ENCODE results near the gene DNAJC5G.
A peak's percentile ranks its signal among the peaks of the same experiment; 100 is the strongest.
"Not testable (repeated sequence)": the region's sequence is repeated elsewhere in the genome, so short reads cannot be mapped to it uniquely, and the experiment has no call there.

Gene DNAJC5G

DNA sequence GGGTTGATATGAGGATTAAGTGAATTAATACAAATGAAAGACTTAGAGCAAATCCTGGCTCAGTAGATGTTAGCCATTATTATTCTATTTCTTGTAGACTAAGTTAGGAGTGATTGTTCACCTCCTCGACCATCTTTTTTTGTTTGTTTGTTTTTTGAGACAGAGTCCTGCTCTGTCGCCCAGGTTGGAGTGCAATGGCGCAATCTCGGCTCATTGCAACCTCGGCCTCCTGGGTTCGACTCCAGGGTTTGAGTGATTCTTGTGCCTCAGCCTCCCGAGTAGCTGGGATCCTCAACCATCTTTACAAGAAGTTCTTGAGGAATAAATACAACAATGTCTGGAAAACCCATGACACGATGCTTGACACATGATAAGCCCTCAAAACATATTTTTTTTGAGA, 19.7 kb downstream of the DNAJC5G start:
- Histone ChIP-seq H3K27ac (no peak overlapping the region), H3K4me3 (no peak overlapping the region)
- TF ChIP-seq, protein P1, sequence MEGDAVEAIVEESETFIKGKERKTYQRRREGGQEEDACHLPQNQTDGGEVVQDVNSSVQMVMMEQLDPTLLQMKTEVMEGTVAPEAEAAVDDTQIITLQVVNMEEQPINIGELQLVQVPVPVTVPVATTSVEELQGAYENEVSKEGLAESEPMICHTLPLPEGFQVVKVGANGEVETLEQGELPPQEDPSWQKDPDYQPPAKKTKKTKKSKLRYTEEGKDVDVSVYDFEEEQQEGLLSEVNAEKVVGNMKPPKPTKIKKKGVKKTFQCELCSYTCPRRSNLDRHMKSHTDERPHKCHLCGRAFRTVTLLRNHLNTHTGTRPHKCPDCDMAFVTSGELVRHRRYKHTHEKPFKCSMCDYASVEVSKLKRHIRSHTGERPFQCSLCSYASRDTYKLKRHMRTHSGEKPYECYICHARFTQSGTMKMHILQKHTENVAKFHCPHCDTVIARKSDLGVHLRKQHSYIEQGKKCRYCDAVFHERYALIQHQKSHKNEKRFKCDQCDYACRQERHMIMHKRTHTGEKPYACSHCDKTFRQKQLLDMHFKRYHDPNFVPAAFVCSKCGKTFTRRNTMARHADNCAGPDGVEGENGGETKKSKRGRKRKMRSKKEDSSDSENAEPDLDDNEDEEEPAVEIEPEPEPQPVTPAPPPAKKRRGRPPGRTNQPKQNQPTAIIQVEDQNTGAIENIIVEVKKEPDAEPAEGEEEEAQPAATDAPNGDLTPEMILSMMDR (IDR thresholded peaks at IDR 0.05) = no peak
- DNase-seq (ENCODE audit: low spot score) = no peak

DNA sequence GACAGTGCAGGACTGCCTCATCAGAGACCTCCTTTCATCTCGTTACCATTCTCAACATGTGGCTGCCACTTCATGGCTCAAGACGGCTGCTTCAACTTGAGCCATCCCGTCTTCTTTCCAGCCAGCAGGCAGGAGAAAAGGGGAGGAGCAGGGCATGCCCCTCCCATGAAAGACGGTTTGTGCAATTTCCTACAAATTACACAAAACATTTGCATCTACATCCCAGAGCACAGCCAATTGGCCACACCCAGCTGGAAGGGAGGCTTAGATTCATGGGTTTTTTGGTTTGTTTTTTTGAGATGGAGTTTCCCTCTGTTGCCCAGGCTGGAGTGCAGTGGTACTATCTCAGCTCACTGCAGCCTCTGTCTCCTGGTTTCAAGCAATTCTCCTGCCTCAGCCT, 21.2 kb downstream of the DNAJC5G start:
- TF ChIP-seq, protein P1 (IDR thresholded peaks at IDR 0.05) = no peak
- no peak for DNase-seq (ENCODE audit: low spot score)

DNA sequence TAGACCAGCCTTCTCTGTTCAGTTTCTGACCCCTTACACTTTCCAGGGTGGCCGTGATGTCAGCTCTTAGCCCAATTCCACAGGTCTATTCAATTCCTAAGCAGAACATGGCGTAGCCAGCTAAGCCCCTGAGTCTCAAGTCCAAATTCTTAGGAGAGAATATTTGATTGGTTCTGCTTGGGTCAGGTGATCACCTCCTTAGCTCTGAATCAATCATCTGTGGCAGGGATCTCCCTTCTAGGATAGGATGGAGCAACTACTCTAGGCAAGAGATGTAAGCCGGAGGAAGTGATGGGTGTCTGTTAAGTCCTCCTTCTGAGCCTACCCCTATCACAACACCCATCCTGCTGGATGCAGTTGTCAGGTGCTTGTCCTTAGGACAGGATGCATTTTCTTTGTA, 22.0 kb downstream of the DNAJC5G start:
- DNase-seq (ENCODE audit: low spot score) = no peak
- TF ChIP-seq, protein P1 (IDR thresholded peaks at IDR 0.05) = no peak
- Histone ChIP-seq H3K4me3 (no peak overlapping the region), H3K27ac (no peak overlapping the region)

More for the DNA sequence above, 21.2 kb downstream of the DNAJC5G start:
- Histone ChIP-seq H3K27ac (no peak overlapping the region), H3K4me3 (no peak overlapping the region)

DNA sequence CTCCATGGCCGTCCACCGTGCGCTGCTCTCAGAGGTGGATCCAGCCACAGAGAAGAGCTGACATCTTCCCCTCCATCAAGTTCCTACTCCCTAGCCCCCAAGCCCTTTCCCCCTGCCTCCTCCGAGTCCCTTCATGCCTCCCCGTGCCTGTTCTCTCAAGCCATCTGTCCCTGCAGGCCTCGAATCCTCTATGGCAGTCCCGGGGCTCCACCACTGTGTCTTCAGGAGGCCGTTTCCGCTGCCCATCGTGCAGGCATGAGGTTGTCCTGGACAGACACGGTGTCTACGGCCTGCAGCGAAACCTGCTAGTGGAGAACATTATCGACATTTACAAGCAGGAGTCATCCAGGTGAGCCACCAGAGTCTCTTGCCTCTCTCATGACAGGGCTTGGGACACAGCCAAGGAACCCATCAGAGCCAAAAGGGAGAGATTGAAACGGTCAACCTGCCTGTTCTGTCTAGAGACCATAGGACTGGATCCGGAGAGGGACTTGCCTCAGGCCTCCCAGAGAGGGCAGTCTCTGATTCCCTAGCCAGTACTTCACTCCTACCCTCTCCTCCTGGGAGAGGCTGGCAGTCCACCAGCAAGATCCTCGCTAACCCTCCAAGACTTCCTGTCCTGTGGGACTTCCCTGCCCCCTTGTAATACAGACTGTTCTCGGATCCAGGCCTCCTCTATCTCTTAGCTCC, 23.3 kb downstream of the DNAJC5G start:
- DNase-seq (ENCODE audit: low spot score) = no peak
- TF ChIP-seq, protein P1 (IDR thresholded peaks at IDR 0.05) = no peak
- Histone ChIP-seq H3K4me3 (no peak overlapping the region), H3K27ac (no peak overlapping the region)

DNA sequence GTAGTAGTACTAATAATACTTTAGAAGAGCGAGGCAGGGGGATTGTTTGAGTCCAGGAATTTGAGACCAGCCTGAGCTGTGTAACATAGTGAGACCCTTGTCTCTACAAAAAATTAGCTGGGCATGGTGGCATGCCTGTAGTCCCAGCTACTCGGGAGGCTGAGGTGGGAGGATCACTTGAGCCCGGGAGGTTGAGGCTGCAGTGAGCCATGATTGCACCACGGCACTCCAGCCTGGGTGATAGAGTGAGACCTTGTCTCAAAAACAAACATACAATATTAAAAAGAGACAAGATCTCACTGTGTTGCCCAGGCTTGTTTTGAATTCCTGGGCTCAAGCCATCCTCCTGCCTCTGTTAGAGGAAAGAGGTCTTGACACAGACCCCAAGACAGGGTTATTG, 25.4 kb downstream of the DNAJC5G start:
- H3K27ac ChIP-seq; DNase-seq (ENCODE audit: low spot score): not testable (repeated sequence)

DNA sequence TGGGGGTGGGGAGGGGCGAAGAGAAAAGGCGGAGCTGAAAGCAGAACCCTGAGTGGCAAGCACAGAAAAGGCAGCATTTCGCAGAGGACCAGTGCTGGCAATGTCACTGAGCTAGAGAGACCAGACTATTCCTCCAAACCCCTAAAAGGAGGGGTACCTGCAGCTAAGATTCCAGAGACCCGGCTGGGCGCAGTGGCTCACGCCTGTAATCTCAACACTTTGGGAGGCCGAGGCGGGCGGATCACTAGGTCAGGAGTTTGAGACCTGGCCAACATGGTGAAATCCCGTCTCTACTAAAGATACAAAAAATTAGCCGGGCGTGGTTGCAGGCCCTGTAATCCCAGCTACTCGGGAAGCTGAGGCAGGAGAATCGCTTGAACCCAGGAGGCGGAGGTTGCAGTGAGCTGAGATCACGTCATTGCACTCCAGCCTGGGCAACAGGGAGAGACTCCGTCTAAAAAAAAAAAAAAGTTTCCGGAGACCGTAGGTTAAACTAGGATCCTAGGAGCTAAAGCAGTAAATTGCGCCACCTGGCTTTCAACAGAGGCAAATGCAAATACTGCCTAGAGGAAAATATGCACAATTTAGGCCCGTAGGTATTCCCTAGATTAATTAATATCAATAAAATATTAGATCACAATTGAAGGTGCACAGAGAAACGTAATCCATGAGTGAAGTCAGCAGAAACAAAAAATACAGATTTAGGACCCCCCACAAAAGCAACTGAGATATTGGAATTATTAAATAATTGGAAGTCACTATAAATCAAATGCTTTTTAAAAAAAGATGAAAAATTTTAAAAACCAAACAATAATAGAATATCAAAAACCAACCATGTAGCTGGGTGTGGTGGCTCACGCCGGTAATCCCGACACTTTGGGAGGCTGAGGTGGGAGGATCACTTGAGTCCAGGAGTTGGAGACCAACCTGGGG, 28.1 kb downstream of the DNAJC5G start:
- DNase-seq (ENCODE audit: low spot score) = no peak
- H3K4me3 ChIP-seq = peak overlapping the region; percentile 47
- H3K27ac ChIP-seq = no peak overlapping the region

More for the DNA sequence above, 25.4 kb downstream of the DNAJC5G start:
- H3K4me3 ChIP-seq = not testable (repeated sequence)

More for the DNA sequence above, 28.1 kb downstream of the DNAJC5G start:
- TF ChIP-seq, protein P1 (IDR thresholded peaks at IDR 0.05) = peak; percentile 57

All from coronary artery (tissue), 2 donors.